ENCODE results near the gene LRRC7.
"Not testable (repeated sequence)": the region's sequence is repeated elsewhere in the genome, so short reads cannot be mapped to it uniquely, and the experiment has no call there.

Gene LRRC7

GRCh38 chr1:70044832-70045231 is 477.1 kb downstream of the LRRC7 start:
- DNase-seq, result no peak
- no peak overlapping the region for H3K4me3 ChIP-seq (ENCODE audit: low read depth in 1 of 2, low read length in 2 of 2)
- H4K20me1 ChIP-seq (ENCODE audit: insufficient read depth, low read length), result no peaks in the 10 kb centered on the region
- no peak overlapping the region for H3K27ac ChIP-seq (ENCODE audit: low read length)
- no peaks in the 10 kb centered on the region for H3K4me1 ChIP-seq (ENCODE audit: insufficient read depth, low read length)
- no peak overlapping the region for H2AFZ ChIP-seq (ENCODE audit: low read depth, low read length)
- TF ChIP-seq EZH2 (IDR thresholded peaks at IDR 0.05; ENCODE audit: borderline replicate concordance, low read depth, low read length, severe bottlenecking) (no peak), CTCF (IDR thresholded peaks at IDR 0.05; ENCODE audit: borderline replicate concordance, extremely low read depth, low read length, poor library complexity, severe bottlenecking) (no peak)
- H3K4me2 ChIP-seq (ENCODE audit: insufficient read depth, low read length), result no peak overlapping the region
- no peak for ATAC-seq (ENCODE audit: insufficient read depth, low read depth)
- H3K27me3 ChIP-seq (ENCODE audit: insufficient read depth, low read length, poor library complexity), result no peaks in the 10 kb centered on the region
- no peaks in the 10 kb centered on the region for H3K36me3 ChIP-seq (ENCODE audit: insufficient read depth, low read length)
- H3K9me3 ChIP-seq (ENCODE audit: insufficient read depth, low read length, severe bottlenecking), result no peaks in the 10 kb centered on the region
- H3K79me2 ChIP-seq (ENCODE audit: insufficient read depth, low read length), result no peaks in the 10 kb centered on the region
- no peak overlapping the region for H3K9ac ChIP-seq (ENCODE audit: low read depth, low read length)

- not testable (repeated sequence) for H3K9me3 ChIP-seq (ENCODE audit: insufficient read depth, low read length, severe bottlenecking); H2AFZ ChIP-seq (ENCODE audit: low read depth, low read length); H3K36me3 ChIP-seq (ENCODE audit: insufficient read depth, low read length); H3K4me1 ChIP-seq (ENCODE audit: insufficient read depth, low read length); H3K4me2 ChIP-seq (ENCODE audit: insufficient read depth, low read length); H4K20me1 ChIP-seq (ENCODE audit: insufficient read depth, low read length); H3K27me3 ChIP-seq (ENCODE audit: insufficient read depth, low read length, poor library complexity); DNase-seq; H3K27ac ChIP-seq (ENCODE audit: low read length); H3K4me3 ChIP-seq (ENCODE audit: low read depth in 1 of 2, low read length in 2 of 2); H3K9ac ChIP-seq (ENCODE audit: low read depth, low read length); H3K79me2 ChIP-seq (ENCODE audit: insufficient read depth, low read length); ATAC-seq (ENCODE audit: insufficient read depth, low read depth)
Measured at GRCh38 chr1:70045581-70045980, 477.9 kb downstream of the LRRC7 start.

DNA sequence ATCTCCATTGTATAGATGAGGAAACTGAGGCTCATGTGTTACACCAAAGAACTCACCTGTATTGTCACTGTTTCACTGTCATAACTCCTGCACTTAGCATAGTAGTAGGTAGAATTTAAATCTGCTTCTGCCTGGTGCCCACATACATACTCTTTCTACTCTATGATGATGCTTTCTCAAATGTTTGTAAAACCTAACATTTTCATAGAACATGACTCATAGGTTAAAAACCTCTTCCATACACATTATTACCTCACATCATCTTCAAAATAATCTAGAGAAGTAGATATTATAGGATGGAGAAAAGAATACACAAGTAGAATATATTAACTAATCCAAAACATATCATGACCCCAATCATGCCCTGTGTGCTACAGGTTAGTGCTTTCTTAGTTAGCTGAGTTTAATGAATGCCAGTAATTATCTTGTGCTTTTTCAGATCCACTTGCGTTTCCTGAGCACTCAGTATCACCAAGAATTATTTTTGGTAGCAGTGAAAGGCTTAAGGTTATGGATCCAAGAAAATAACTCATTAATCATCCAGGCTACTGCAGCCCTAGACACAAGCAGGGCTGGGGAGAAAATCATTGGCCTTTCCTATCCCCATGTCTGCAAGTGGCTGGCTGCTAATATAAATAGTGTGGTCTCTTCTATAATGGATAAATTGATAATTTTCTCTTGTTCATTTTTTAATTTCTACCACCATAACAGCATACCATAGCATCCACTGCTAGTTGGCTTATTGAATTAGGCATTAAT is 480.8 kb downstream of the LRRC7 start:
- no peaks in the 10 kb centered on the region for H3K36me3 ChIP-seq (ENCODE audit: insufficient read depth, low read length)
- no peak overlapping the region for H3K4me2 ChIP-seq (ENCODE audit: insufficient read depth, low read length)
- no peak overlapping the region for H2AFZ ChIP-seq (ENCODE audit: low read depth, low read length)
- no peak for TF ChIP-seq EZH2 (IDR thresholded peaks at IDR 0.05; ENCODE audit: borderline replicate concordance, low read depth, low read length, severe bottlenecking)
- TF ChIP-seq CTCF (IDR thresholded peaks at IDR 0.05; ENCODE audit: borderline replicate concordance, extremely low read depth, low read length, poor library complexity, severe bottlenecking), result no peak
- no peak overlapping the region for H3K27ac ChIP-seq (ENCODE audit: low read length)
- H3K27me3 ChIP-seq (ENCODE audit: insufficient read depth, low read length, poor library complexity), result no peaks in the 10 kb centered on the region
- ATAC-seq (ENCODE audit: insufficient read depth, low read depth) (no peak), DNase-seq (no peak)
- no peaks in the 10 kb centered on the region for H3K4me1 ChIP-seq (ENCODE audit: insufficient read depth, low read length)
- no peaks in the 10 kb centered on the region for H3K79me2 ChIP-seq (ENCODE audit: insufficient read depth, low read length)
- no peaks in the 10 kb centered on the region for H4K20me1 ChIP-seq (ENCODE audit: insufficient read depth, low read length)
- H3K9me3 ChIP-seq (ENCODE audit: insufficient read depth, low read length, severe bottlenecking), result no peaks in the 10 kb centered on the region
- no peak overlapping the region for H3K4me3 ChIP-seq (ENCODE audit: low read depth in 1 of 2, low read length in 2 of 2)
- no peak overlapping the region for H3K9ac ChIP-seq (ENCODE audit: low read depth, low read length)

DNA sequence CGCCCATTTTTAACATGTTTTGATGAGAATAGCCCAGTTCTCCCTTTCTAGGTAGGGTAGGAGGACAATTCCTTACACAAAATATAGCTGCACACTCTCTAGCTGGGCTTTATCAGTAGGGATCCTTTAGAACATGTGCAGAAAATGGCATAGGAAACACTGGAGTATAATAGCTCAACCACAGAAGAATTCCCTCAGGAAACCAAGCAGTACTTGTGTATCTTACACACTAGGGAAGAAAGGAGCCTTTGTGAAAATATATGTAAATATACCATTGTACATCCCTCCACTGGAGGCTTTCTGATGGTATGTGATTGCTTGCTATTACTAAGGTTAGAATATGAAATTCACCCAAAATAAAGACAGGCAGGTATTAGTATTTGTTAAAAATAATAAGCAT is 484.2 kb downstream of the LRRC7 start:
- Histone ChIP-seq H4K20me1 (ENCODE audit: insufficient read depth, low read length) (no peaks in the 10 kb centered on the region), H3K4me1 (ENCODE audit: insufficient read depth, low read length) (no peaks in the 10 kb centered on the region), H3K4me3 (ENCODE audit: low read depth in 1 of 2, low read length in 2 of 2) (no peak overlapping the region), H3K4me2 (ENCODE audit: insufficient read depth, low read length) (no peak overlapping the region), H3K27ac (ENCODE audit: low read length) (no peak overlapping the region), H3K9me3 (ENCODE audit: insufficient read depth, low read length, severe bottlenecking) (no peaks in the 10 kb centered on the region), H3K79me2 (ENCODE audit: insufficient read depth, low read length) (no peaks in the 10 kb centered on the region), H3K27me3 (ENCODE audit: insufficient read depth, low read length, poor library complexity) (no peaks in the 10 kb centered on the region), H3K9ac (ENCODE audit: low read depth, low read length) (no peak overlapping the region), H2AFZ (ENCODE audit: low read depth, low read length) (no peak overlapping the region), H3K36me3 (ENCODE audit: insufficient read depth, low read length) (no peaks in the 10 kb centered on the region)
- no peak for TF ChIP-seq EZH2 (IDR thresholded peaks at IDR 0.05; ENCODE audit: borderline replicate concordance, low read depth, low read length, severe bottlenecking)
- no peak for ATAC-seq (ENCODE audit: insufficient read depth, low read depth)
- DNase-seq, result no peak

Measured in DND-41 (cell line).